ENCODE data around the gene GPR137C. TPM values are rescaled to one million over a fixed set of nuclear protein-coding genes. Genes with fewer than 3 reads are reported as not detected.

The GPR137C gene
- polyA plus RNA-seq, 1 donor (not counting 4 experiments of a cell fraction or from before 2014, with no cell fraction given): 0.05 TPM

GRCh38 chr14:52618602-52619001 is 66.0 kb downstream of the GPR137C start:
- Histone ChIP-seq H2AFZ (ENCODE audit: control insufficient read depth, low read length) (no peak overlapping the region), H3K4me1 (ENCODE audit: control insufficient read depth, extremely low read depth, insufficient read depth, low read length) (no peaks in the 10 kb centered on the region), H3K9ac (ENCODE audit: control insufficient read depth, extremely low read depth, insufficient read depth, low read length) (no peak overlapping the region), H3K9me3 (ENCODE audit: control insufficient read depth, low read depth, low read length) (no peaks in the 10 kb centered on the region), H3K36me3 (ENCODE audit: control insufficient read depth in 2 of 2, extremely low read depth in 1 of 2, insufficient read depth in 2 of 2, low read length in 2 of 2) (no peaks in the 10 kb centered on the region), H3K4me3 (ENCODE audit: control insufficient read depth in 2 of 3, extremely low read depth in 1 of 3, insufficient read depth in 2 of 3, low read depth in 1 of 3, low read length in 3 of 3) (no peak overlapping the region), H3K27me3 (ENCODE audit: control insufficient read depth, extremely low read depth, insufficient read depth, low read length) (no peaks in the 10 kb centered on the region), H4K20me1 (ENCODE audit: control insufficient read depth, extremely low read depth, insufficient read depth, low read length) (no peaks in the 10 kb centered on the region), H3K4me2 (ENCODE audit: control insufficient read depth, extremely low read depth, insufficient read depth, low read depth, low read length) (no peak overlapping the region), H3K79me2 (ENCODE audit: control insufficient read depth, insufficient read depth, low read length) (no peaks in the 10 kb centered on the region), H3K9me1 (ENCODE audit: control insufficient read depth, extremely low read depth, insufficient read depth, low read length) (no peaks in the 10 kb centered on the region), H3K27ac (ENCODE audit: control insufficient read depth, insufficient read depth, low read length) (no peak overlapping the region)
- dilution Hi-C loops (cut with MboI; ENCODE audit: extremely low pct_ligation_motif_present, low sequenced_read_pairs): no loop called here
- FAIRE-seq: no peak
- no peak for TF ChIP-seq EZH2 (IDR thresholded peaks at IDR 0.05; ENCODE audit: low read length)
- TF ChIP-seq, protein P1, sequence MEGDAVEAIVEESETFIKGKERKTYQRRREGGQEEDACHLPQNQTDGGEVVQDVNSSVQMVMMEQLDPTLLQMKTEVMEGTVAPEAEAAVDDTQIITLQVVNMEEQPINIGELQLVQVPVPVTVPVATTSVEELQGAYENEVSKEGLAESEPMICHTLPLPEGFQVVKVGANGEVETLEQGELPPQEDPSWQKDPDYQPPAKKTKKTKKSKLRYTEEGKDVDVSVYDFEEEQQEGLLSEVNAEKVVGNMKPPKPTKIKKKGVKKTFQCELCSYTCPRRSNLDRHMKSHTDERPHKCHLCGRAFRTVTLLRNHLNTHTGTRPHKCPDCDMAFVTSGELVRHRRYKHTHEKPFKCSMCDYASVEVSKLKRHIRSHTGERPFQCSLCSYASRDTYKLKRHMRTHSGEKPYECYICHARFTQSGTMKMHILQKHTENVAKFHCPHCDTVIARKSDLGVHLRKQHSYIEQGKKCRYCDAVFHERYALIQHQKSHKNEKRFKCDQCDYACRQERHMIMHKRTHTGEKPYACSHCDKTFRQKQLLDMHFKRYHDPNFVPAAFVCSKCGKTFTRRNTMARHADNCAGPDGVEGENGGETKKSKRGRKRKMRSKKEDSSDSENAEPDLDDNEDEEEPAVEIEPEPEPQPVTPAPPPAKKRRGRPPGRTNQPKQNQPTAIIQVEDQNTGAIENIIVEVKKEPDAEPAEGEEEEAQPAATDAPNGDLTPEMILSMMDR (optimal IDR thresholded peaks at IDR 0.05 in 1 of 3, IDR thresholded peaks at IDR 0.05 in 1 of 3, conservative IDR thresholded peaks at IDR 0.05 in 1 of 3; ENCODE audit: extremely low read depth in 1 of 3, insufficient read depth in 2 of 3, low read length in 3 of 3): no peak
- no peak for DNase-seq (ENCODE audit: low read depth, low spot score)

GRCh38 chr14:52619687-52620086 is 67.1 kb downstream of the GPR137C start:
- Histone ChIP-seq H3K4me1 (ENCODE audit: control insufficient read depth, extremely low read depth, insufficient read depth, low read length) (no peaks in the 10 kb centered on the region), H3K79me2 (ENCODE audit: control insufficient read depth, insufficient read depth, low read length) (no peaks in the 10 kb centered on the region), H3K4me3 (ENCODE audit: control insufficient read depth in 2 of 3, extremely low read depth in 1 of 3, insufficient read depth in 2 of 3, low read depth in 1 of 3, low read length in 3 of 3) (no peak overlapping the region), H3K4me2 (ENCODE audit: control insufficient read depth, extremely low read depth, insufficient read depth, low read depth, low read length) (no peak overlapping the region), H3K27ac (ENCODE audit: control insufficient read depth, insufficient read depth, low read length) (no peak overlapping the region), H3K36me3 (ENCODE audit: control insufficient read depth in 2 of 2, extremely low read depth in 1 of 2, insufficient read depth in 2 of 2, low read length in 2 of 2) (no peaks in the 10 kb centered on the region), H4K20me1 (ENCODE audit: control insufficient read depth, extremely low read depth, insufficient read depth, low read length) (no peaks in the 10 kb centered on the region), H3K27me3 (ENCODE audit: control insufficient read depth, extremely low read depth, insufficient read depth, low read length) (no peaks in the 10 kb centered on the region), H2AFZ (ENCODE audit: control insufficient read depth, low read length) (no peak overlapping the region), H3K9me1 (ENCODE audit: control insufficient read depth, extremely low read depth, insufficient read depth, low read length) (no peaks in the 10 kb centered on the region), H3K9ac (ENCODE audit: control insufficient read depth, extremely low read depth, insufficient read depth, low read length) (no peak overlapping the region), H3K9me3 (ENCODE audit: control insufficient read depth, low read depth, low read length) (no peaks in the 10 kb centered on the region)
- dilution Hi-C loops (cut with MboI; ENCODE audit: extremely low pct_ligation_motif_present, low sequenced_read_pairs): no loop called here
- FAIRE-seq (no peak), DNase-seq (ENCODE audit: low read depth, low spot score) (no peak)
- TF ChIP-seq, protein P1 (optimal IDR thresholded peaks at IDR 0.05 in 1 of 3, IDR thresholded peaks at IDR 0.05 in 1 of 3, conservative IDR thresholded peaks at IDR 0.05 in 1 of 3; ENCODE audit: extremely low read depth in 1 of 3, insufficient read depth in 2 of 3, low read length in 3 of 3): no peak
- TF ChIP-seq EZH2 (IDR thresholded peaks at IDR 0.05; ENCODE audit: low read length): no peak

Measured in keratinocyte (primary cell).